K562 (cell line): ENCODE data around the gene MMEL1. TPM values are rescaled to one million over a fixed set of nuclear protein-coding genes. Genes with fewer than 3 reads are reported as not detected.

Experiments used
- ARHGAP35 ChIP-seq: fragments of 450-650 bp; IDR thresholded peaks from 2 replicates; pipeline ENCODE4 v1.6.1; 2018; ENCODE audit not compliant: partially characterized antibody
- ELF4 ChIP-seq: fragments of 450-650 bp; formaldehyde crosslinking; IDR thresholded peaks from 2 replicates; pipeline ENCODE4 v1.4.0; 2022; ENCODE audit warnings: missing genetic modification characterization
- FOXK1 ChIP-seq: sonication (generic); formaldehyde crosslinking; IDR thresholded peaks from 2 replicates; pipeline ENCODE4 v1.8.0; 2022; ENCODE audit warnings: missing genetic modification reagents, mild to moderate bottlenecking, borderline replicate concordance
- PHF20 ChIP-seq: fragments of 450-650 bp; IDR thresholded peaks from 2 replicates; pipeline ENCODE4 v1.6.1; 2018; ENCODE audit not compliant: partially characterized antibody
- PRPF4 ChIP-seq: fragments of 200-400 bp; formaldehyde crosslinking; IDR thresholded peaks from one replicate; pipeline ENCODE4 v1.6.1; 2017; ENCODE audit warnings: low read length, low read depth, mild to moderate bottlenecking; ENCODE audit not compliant: insufficient read depth, poor library complexity, severe bottlenecking
- TAF9B ChIP-seq: fragments of 450-650 bp; IDR thresholded peaks from 2 replicates; pipeline ENCODE4 v1.6.1; 2018; ENCODE audit warnings: mild to moderate bottlenecking; ENCODE audit not compliant: partially characterized antibody
- TFE3 ChIP-seq: fragments of 450-650 bp; formaldehyde crosslinking; IDR thresholded peaks from 2 replicates; pipeline ENCODE4 v1.4.0; 2020; ENCODE audit warnings: mild to moderate bottlenecking, mixed read lengths
- XRCC5 ChIP-seq: fragments of 200-400 bp; formaldehyde crosslinking; IDR thresholded peaks from 2 replicates; pipeline ENCODE4 v1.6.1; 2017; ENCODE audit warnings: low read depth, mild to moderate bottlenecking, low read length
- ZNF23 ChIP-seq: fragments of 250-450 bp; sonication (Bioruptor Pico); IDR thresholded peaks from 2 replicates; pipeline ENCODE4 v1.4.0; 2020; ENCODE audit warnings: mild to moderate bottlenecking
- ZNF277 ChIP-seq: fragments of 250-450 bp; sonication (Bioruptor Pico); IDR thresholded peaks from 2 replicates; pipeline ENCODE4 v1.8.0; 2022; ENCODE audit warnings: inconsistent platforms, mild to moderate bottlenecking, moderate library complexity, borderline replicate concordance
- polyA plus RNA-seq, 8 experiments: library from polyadenylated mRNA; depleted of rRNA in 4 of 8; stranded (reverse) in 5 of 8; unstranded in 3 of 8; fragments of >200 nt; fragmentation: Nextera tagmentation in 2 of 8; fragmentation: Illumina TruSeq in 1 of 8; extraction: Ambion mirVana in 2 of 8; extraction: Trizol in 1 of 8; gene quantifications; 2 replicates each; pipeline versions ENCODE4 v1.2.1 to v1.2.3, GENCODE V29; 2011 to 2014; ENCODE audit warnings: inconsistent platforms in 1 of 8, missing spikeins in 1 of 8
- total RNA-seq, 7 experiments: library from RNA; depleted of rRNA in 6 of 7; stranded (reverse); fragments of >200 nt in 6 of 7; fragmentation: Illumina TruSeq in 2 of 7; extraction: Trizol in 2 of 7; gene quantifications; 2 replicates each; pipeline versions ENCODE4 v1.2.1 to v1.2.3, GENCODE V29; 2011 to 2021; ENCODE audit warnings: low replicate concordance in 1 of 7

Gene MMEL1
- total and polyA plus RNA-seq, 9 of the 15 experiments (the other 6 are each of a cell fraction or from before 2014, with no cell fraction given) = not detected

- TF ChIP-seq ZNF277 (CRISPR knock-in tag) = no peak
- TF ChIP-seq ARHGAP35 = no peak
- TF ChIP-seq XRCC5 = no peak
- no peak for TF ChIP-seq FOXK1 (CRISPR knock-in tag)
- TF ChIP-seq PRPF4 = no peak
- TF ChIP-seq TFE3 = peak; percentile 79
- TF ChIP-seq ZNF23 = no peak
- no peak for TF ChIP-seq PHF20
- no peak for TF ChIP-seq TAF9B
- TF ChIP-seq ELF4 (CRISPR knock-in tag) = peak; percentile 37; the same call in 1 of the 2 replicates
Observed at GRCh38 chr1:2555634-2556276, 77.1 kb downstream of the MMEL1 start (continued).
